Measurements from ENCODE around the gene OTOP1.
"Not testable (repeated sequence)": the region's sequence is repeated elsewhere in the genome, so short reads cannot be mapped to it uniquely, and the experiment has no call there.

The OTOP1 gene

DNA sequence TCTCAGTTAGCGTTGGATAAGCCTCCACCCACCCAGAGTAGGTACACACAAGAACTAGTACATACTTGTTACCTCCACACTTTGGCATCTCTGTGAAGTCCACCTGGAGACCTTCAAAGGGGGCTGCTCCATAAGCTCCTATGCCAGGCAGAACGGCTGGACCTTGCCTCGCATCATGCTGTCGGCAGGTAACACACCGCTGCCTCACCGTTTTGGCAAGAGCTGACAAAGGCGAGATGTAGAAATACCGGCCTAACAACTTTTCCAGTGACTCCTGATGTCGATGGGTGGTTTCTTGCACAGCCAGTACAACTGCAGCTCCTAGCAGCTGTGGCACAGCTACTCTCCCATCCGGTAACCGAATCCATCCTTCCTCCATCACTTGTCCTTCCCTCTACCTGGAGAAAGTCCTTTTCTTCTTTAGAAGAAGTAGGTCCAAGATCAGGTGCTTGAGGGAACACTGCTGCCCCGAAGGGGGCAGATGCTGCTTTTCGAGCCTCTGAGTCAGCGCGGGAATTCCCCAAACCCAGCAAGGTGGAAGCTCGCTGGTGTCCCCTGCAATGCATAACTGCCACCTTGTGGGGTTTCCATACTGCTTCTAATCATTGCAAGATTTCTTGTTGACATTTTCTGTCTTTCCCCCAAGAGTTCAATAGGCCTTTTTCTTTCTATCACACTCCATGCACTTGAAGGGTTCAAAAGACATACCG lies 65.6 kb downstream of the OTOP1 start:
- not testable (repeated sequence) for DNase-seq

DNA sequence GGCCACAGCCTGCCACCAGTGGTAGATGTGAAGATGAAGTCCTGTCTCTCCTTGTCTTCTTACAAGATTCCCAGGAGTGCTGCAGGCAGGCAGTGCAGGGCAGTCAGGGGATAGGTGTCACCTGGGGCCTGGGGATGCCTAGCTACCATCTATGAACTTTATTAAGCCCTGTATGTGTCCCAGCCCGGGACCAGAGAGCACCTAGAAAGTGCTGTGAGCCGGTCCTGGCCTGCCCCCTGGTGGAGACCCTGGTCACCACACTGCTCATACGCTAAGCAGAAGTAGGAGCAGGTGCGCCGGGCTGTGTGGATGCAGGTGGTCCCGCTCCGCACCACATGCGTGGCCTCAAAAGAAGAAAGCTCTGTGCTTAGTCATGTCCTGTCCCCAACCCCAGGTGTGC lies 81.1 kb downstream of the OTOP1 start:
- DNase-seq, result not testable (repeated sequence)

DNA sequence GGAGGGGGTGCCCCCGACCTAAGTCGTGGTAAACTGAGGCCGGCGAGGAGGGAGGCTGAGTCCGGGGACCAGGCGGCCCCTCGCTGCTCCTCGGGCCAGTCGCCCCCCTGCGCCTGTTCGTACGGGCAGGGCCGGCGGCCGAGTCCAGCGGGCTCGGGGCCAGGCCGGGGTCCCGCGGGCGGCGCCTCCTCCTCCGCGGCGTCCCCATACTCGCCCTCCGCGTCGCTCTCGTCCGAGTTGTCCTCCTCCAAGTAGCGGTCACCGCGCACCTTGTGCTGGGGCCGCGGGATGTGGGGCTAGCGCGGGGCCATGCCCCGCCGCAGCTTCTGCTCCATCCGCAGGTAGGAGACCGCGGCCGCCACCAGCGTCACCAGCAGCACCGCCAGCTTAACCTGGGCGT lies 83.4 kb downstream of the OTOP1 start:
- not testable (repeated sequence) for DNase-seq

DNA sequence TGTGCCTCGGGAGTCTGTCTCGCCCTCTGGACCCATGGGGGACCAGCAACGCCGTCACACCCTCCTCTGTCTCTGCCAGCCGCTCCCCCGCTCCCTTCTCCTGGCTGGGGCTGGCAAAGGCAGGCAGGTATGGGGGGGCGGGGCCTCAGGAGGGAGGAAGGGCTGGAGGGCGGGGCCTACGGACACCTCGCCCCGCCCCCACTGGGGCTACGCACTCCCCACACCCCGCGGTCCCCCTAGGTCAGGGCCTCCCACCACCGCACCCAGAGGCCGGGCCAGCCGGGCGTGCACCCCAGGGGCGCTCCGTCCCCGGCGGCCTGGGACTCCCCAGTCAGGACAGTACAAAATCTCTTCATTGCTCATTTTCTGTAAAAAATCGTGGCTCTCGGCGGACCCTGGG lies 84.0 kb downstream of the OTOP1 start:
- not testable (repeated sequence) for DNase-seq

DNA sequence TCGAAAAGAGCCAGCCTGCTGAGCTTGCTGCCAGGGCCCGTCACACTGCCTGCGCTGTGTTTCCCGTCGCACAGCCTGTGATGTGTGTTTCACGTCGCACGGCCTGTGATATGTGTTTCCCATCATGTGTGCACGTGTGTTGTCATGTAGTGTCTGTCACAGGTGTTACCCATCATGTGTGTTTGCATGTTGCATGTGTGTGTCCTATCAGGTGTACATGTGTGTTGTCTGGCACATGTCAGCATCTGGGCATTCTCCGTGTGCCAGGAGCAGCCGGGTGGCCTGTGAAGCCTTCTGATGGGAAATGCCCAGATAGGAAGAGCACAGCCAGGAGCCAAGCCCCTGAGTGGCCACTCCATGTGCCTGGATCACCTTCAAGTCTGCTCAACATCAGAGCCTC lies 85.5 kb downstream of the OTOP1 start:
- DNase-seq, result not testable (repeated sequence)

All from bone marrow (tissue), 2 donors.